ENCODE data around the gene IRS2.

IRS2 gene

GRCh38 chr13:109712124-109712722 lies 74.2 kb downstream of the IRS2 start:
- no peak overlapping the region for H3K4me3 ChIP-seq (ENCODE audit: low read length)
- TF ChIP-seq ZNF274 (IDR thresholded peaks at IDR 0.05; ENCODE audit: low read depth, low read length), result no peak

DNA sequence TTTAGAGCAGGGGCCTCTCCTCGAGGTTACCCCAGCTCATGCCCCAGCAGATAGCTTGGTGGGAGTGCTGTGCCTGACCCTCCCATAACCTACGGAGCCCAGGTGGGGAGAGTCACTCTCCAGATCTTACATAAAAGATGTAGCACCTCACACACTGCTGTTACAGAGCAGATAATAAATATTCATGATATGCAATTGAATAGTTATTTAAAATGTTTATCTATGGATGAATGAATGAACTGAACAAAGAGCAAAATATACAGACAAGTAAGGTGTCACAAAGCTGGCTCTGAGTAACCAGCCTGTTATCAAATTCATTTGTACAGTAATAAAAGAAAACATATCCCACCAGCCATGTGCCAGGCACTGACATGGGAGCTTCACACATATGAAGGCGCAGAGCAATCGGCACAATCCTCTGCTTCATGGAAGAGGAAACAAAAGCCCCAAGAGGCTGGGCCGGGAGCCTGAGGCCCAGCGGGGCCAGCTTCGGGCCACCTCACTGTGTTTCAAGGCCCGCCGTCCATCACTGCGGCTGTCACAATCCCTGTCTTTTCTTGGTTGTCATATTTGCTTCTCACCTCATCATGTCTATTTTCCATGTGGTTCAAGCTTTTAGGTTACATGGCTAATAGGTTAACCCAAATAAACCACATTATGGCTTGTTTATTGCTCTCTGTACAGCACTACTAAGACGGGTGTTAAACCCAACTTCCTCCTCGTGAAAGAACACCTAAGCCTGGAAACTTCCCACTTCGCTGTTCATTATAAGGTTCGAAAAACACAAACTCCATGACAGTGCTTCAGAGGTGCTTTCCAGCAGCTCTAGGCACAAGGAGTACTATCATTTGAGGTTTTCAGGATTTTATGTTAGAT lies 78.4 kb downstream of the IRS2 start:
- H3K4me3 ChIP-seq (ENCODE audit: low read length), result no peak overlapping the region
- TF ChIP-seq ZNF274 (IDR thresholded peaks at IDR 0.05; ENCODE audit: low read depth, low read length), result no peak

GRCh38 chr13:109707044-109707741 lies 79.2 kb downstream of the IRS2 start:
- no peak overlapping the region for H3K4me3 ChIP-seq (ENCODE audit: low read length)

GRCh38 chr13:109706015-109706715 lies 80.2 kb downstream of the IRS2 start:
- no peak overlapping the region for H3K4me3 ChIP-seq (ENCODE audit: low read length)
- TF ChIP-seq ZNF274 (IDR thresholded peaks at IDR 0.05; ENCODE audit: low read depth, low read length), result no peak

More at GRCh38 chr13:109707044-109707741, 79.2 kb downstream of the IRS2 start:
- TF ChIP-seq ZNF274 (IDR thresholded peaks at IDR 0.05; ENCODE audit: low read depth, low read length), result no peak

DNA sequence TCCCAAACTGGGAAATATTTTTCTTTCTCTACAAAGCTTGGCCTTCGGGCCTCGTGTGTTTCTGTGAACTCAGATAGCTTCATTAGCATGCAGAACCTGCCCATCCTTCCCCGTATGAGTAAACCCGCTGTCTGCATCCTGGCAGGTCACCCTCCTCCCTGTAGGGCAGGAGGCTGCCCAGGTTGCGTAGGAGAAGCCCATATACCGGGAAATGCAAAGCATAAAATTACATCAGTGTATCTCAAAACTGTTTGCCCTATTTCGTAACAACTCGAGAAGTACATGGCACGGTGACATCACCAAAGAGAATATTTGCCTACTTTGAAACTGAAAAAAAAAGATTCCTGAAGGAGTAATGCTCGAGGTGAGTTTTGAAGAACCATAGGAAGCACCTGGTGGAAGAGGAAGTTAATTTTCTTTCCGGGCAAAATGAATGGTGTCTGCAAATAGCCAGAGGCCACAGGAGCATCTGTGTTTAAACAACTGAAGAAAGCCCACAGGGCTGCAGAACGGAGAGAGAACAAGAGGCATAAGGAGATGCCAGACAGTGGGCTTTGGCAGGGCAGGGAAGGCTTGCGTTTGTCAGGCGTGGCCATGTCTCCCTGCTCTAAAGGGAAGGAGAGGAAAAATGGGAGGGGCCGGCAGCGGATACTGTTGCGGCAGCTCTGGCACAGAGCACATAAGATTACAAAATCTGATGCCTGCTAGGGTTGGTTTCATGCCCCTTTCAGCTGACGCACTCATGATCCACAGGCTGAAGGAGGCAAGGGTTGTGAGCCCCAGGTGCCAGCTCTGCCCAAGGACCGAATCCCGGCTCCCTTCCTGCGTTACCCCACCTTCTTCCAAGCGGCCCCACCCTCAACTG lies 81.4 kb downstream of the IRS2 start:
- TF ChIP-seq ZNF274 (IDR thresholded peaks at IDR 0.05; ENCODE audit: low read depth, low read length), result no peak
- H3K4me3 ChIP-seq (ENCODE audit: low read length), result no peak overlapping the region

DNA sequence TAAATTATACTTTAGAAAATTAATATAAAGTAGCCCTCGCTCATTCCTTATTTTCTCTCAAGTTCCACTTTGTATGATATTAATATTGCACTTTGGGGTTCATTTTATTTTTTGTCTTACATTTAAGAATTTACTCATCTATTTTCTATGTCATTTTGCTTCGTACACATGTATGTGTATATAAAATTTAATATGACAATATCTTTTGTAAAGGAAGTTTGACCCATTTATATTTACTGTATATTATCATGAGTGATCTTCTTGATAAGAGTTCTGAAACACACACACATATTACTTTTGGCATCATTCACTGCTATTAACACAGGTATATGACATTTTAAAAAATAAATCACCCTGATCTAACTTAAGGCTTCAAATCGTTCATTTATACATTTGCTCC lies 83.1 kb downstream of the IRS2 start:
- no peak overlapping the region for H3K4me3 ChIP-seq (ENCODE audit: low read length)
- TF ChIP-seq ZNF274 (IDR thresholded peaks at IDR 0.05; ENCODE audit: low read depth, low read length), result no peak

Data from GM08714 (cell line).